HG02885 (cell line): ENCODE results near the gene CYP24A1.
A peak's percentile ranks its signal among the peaks of the same experiment; 100 is the strongest.

Experiments used
- ATAC-seq: cut with Tn5 transposase; IDR thresholded peaks from one replicate; pipeline ENCODE4 v1.9.1; 2021; ENCODE audit warnings: mild to moderate bottlenecking; ENCODE audit not compliant: unreplicated experiment, poor library complexity

Gene CYP24A1

GRCh38 chr20:54173653-54174456 is at the start of gene CYP24A1:
TSS of gene CYP24A1 (minus strand) at chr20:54173986. CDS start at chr20:54173579, 407 bp downstream.
- ATAC-seq, result no peak

- no peak for ATAC-seq
Measured at GRCh38 chr20:54223285-54223684, 49.5 kb upstream of the CYP24A1 start.

DNA sequence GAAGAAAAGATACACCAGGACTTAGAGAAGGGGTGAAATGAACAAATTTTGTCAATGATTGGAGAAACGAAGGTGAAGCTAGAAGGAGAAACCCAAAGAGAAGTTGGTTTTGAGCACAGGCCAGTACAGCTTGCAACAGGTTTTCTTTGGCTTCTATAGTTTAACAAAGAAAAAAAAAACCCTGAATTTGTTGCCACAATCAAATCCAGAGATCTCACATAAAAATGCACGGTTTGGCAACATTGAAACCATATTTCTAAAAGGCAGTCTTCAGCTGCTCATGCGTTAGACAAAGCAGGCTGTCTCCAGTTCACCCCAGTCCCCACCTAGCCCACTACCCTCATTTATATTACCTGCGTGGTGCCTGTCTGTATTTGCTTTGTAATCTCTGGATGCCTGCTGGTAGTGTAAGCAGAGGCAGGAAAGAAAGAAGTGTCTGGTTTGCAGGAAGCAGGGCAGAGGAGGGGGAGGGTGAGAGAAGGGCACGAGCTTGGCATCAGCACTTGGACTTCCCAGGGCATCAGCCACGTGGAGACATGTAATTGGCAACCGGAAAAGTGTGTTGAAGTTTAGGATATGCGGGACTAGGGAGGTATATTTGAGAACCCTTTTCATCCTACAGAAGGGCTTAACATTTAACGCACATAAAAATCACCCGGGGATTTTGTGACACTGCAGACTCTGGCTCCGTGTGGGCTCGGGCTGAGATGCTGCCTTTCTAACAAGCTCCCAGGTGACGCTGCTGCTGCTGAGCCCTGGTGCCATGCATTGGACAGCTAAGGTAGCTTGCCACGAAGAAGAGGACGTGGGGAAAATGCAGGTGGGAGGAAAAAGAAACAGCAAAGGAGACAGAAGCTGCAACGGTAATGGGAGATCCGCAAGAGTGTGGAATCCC is 48.5 kb upstream of the CYP24A1 start:
- no peak for ATAC-seq

DNA sequence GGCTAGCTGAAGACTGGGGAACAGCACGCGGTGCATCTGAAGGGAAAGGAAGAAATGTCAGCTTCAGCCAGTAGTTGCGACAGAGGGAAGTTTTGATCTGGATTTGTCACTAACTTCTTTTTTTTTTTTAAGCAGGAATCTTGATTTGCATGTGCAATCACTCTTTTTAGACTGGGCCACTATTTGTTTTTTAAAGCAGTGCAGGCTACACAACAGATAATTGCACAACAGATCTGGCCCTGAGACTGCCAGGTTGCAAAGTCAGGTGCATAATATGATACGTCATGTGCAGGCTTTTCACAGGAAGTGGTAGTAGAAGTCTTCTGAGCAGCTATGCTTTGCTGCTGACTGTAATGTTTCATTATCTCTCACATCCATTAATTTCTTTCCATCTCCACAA is 47.6 kb upstream of the CYP24A1 start:
- ATAC-seq, result no peak

GRCh38 chr20:54220722-54221121 is 46.9 kb upstream of the CYP24A1 start:
- no peak for ATAC-seq

DNA sequence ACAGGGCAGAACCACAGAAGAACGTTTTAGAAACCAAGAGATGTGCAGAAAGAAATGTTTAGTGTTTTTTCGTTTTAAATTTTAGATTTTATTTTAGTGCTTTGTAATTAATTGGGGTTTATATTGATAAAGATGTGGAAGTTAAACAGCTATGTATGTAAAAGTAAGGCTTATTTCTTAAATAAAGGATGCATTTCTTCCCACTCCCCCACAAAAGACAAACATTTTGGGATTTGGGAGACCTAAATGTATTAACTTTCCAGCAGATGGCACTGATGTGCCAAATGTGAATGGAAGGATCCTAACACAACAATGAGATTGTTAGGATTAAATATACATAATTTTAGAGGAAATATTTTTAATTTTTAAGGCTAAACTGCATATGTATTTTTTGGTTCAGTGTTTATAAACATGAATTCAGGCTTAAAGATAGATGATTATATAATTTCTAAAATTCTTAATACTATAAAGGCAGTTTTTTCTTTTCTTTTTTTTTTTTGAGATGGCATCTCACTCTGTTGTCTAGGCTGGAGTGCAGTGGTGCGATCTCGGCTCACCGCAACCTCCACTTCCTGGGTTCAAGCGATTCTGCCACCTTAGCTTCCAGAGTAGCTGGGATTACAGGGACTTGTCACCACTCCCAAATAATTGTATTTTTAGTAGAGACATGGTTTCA is 46.1 kb upstream of the CYP24A1 start:
- no peak for ATAC-seq

- ATAC-seq, result no peak
Measured at GRCh38 chr20:54218470-54218869, 44.7 kb upstream of the CYP24A1 start.

DNA sequence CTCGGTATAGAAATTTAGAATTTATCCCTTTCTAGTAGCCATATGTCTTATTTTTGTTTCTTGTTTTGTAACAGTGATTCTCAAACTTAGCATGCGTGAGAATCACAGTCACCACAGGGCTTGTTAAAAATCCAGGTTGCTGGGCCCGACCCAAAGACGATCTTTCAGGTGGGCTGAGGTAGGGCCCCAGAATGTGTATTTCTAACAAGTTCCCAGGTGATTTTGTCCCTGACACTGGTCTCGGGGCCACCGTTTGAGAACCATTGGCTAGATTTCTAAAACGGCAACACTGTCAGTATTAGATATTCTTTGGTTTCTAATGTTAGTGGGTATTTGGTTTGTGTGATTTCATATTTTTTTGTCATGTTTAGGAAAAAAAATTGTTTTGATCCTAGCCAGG is 44.0 kb upstream of the CYP24A1 start:
- no peak for ATAC-seq

DNA sequence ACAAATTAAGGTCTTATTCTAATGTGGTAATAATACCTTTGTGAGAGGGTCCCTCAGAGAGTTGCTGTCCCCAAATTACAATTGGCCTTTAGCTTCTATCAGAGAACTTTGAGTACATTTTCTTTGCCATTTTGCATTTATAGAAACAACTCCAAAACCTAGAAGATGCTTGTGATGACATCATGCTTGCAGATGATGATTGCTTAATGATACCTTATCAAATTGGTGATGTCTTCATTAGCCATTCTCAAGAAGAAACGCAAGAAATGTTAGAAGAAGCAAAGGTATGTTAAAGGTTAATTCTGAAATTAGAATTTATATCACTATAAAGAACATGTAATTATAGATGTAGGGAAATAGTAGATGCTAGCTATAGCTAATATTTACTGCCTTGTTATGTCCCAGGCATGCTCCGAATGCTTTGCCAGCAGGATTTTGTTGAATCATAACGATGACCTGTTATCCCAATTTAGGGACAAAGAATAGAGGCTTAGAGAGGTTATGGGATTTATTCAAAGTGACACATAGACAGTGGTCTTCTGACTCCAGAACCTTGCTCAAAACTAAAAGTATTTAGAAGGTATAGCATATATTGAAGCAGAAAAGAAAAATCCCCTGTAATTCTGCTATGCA is 41.5 kb upstream of the CYP24A1 start:
- ATAC-seq, result no peak

GRCh38 chr20:54214566-54214965 is 40.8 kb upstream of the CYP24A1 start:
- ATAC-seq, result no peak

DNA sequence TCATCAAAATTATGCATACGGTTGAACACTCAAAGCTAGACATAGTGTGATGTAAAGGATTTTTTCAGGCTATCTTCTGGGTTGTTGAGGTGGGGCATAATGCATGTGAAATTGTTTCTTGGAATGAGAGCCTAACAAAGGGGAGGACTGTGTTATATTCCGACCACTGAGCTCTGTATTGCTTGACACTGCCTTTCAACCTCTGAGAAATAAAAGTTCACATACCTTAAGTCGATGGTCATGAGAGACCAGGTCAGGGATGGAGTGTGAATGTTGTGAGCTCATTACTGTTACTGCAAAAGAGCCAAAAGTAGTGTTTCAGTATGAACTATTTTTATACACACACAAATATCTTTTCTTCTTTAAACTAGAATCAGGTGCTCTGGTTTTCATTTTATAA is 39.1 kb upstream of the CYP24A1 start:
- ATAC-seq, result no peak

DNA sequence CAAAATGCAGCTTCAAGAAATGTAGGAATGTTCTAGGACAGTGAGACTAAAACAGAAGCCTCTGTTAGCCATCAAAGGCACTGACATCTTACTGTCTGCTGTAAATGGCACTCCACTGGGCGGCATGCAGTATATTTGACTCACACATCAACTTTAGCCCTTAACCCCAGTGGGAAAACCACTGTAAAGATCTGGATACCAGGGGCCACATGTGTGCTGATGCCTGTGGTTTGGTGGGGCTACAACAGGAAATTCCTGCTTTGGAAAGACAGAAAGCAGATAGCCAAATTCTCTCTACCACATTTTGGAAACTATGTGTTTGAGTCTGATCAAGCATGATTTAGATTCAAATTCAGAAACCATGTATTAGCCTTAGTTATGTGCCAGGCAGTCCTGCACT is 38.4 kb upstream of the CYP24A1 start:
- ATAC-seq, result no peak

- no peak for ATAC-seq
Measured at GRCh38 chr20:54209216-54209813, 35.5 kb upstream of the CYP24A1 start.

GRCh38 chr20:54208548-54209176 is 34.9 kb upstream of the CYP24A1 start:
- ATAC-seq, result peak; percentile 8

DNA sequence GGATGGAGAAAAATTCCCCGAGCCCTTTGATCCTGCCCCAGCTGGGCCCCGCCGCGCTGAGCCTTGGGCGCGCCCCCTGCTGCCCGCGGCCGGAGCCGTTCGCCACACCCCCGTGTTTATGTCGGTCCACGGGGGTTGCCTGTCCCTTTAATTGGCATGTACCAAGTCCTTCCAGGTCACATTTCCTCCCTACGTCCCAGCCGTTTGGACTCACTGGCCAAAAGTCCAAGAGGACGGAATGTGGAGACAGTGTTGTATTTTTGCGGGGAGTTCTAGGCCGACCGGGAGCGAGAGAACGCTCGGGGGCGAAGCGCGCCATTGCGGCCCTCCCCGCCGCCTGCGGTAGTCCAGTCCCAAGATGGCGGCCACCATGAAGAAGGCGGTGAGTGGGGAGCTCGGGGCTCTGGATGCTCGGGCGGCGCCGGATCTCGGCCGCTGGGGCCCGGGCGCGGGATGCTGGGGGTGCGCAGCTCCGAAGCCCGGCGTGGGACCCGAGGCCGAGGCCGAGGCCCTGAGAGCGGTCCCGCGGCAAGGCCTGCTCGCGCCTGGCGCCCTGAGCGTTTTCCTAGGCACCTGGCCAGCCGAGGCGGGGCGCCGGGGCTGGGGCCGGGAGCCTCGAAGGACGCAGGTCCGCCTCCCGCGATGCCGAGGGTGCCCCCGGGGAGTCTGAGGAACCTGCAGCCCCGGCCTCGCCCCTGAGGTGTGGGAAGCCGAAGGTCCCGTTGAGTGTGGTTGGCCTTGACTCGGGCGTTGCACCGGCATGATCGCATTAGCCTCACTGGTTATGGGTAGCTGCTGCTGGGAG is 34.2 kb upstream of the CYP24A1 start, which contains the start of gene PFDN4:
TSS of gene PFDN4 (plus strand) at position 345 of the 805 bp plus-strand sequence. CDS start at position 359, 14 bp downstream.
- ATAC-seq, result peak; percentile 94

GRCh38 chr20:54207053-54207742 is 33.4 kb upstream of the CYP24A1 start:
- ATAC-seq, result no peak

- no peak for ATAC-seq
Measured at GRCh38 chr20:54205450-54205849, 31.7 kb upstream of the CYP24A1 start.

DNA sequence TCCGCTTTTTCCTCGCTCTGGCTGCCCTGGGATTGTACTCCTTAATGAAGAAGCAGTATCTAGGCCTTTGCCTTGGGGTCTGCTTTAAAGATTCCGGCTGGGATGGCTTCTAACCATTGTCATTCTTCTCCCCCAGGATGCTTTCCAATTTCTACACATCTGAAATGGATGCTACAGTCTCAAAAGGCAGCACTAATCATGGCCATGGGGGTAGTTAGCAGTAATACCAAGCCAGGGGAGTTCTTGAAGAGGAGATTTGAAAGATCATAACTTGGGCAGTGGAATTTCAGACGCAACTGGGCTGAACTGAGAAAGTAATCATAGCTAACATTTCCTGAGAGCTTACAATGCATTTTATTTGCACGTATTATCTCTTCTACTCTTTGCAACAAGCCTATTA is 30.7 kb upstream of the CYP24A1 start:
- ATAC-seq, result no peak
